DMS114 treated with DMSO at 0.1 percent for 48 hours (cell line): ENCODE data around the gene IL18.
"Not testable (repeated sequence)": the region's sequence is repeated elsewhere in the genome, so short reads cannot be mapped to it uniquely, and the experiment has no call there.

ENCODE experiments used
- DNase-seq: peaks from one replicate; lab custom pipeline; 2025; ENCODE audit not compliant: unreplicated experiment; lab: John Stamatoyannopoulos, UW

IL18 gene

DNA sequence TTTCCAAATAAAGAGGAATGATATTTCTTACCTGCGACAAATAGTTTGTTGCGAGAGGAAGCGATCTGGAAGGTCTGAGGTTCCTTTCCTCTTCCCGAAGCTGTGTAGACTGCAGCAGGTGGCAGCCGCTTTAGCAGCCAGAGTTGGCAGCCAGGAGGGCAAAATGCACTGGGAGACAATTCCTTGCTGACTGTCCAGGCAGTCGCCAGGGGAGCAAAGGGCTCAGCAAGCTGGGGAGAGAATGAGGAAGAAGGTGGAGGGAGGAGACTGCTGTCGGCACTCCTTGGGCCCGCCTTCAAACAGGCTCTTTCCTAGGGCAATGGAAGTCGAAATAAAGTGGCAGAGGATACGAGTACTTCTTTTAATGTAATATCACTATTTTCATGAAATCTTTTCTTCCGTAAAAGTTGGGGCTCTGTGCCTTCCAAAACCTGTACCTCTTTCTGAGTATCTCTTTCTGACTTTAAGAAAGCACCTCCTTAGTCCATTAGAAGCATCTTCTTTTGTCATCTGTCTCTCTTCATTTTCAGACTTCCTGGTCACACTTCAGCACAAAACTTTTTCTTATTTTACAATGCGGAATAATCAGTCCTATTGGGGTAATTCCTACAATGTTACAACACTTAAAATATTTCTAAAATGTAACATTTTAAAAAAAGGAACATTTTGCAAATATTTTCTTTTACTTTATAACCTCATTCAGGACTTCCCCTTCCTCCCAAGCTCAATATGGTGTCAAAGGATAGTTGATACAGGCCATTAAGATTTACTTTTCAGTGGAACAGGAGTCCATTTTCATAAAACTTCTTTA, at the start of gene IL18:
Gene IL18 (minus strand): TSS at position 220 of the 811 bp plus-strand sequence. CDS start 9,041 bp downstream, outside the sequence.
- no peak for DNase-seq

- DNase-seq = no peak
These were observed 48.8 kb upstream of the IL18 start for GRCh38 chr11:112212710-112213109.

DNA sequence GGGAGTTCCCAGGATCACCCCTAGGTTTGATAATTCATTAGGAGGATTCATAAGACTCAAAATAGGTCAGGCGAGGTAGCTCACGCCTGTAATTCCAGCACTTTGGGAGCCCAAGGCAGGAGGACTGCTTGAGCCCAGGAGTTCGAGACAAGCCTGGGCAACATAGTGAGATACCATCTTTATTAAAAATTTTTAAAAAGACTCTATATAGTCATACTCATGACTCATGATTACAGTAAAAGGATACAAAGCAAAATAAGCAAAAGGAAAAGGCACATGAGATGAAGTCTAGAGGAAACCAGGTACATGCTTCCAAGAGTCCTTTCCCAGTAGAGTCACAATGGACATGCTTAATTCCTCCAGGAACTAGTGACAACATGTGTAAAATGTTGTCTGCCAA, 48.4 kb upstream of the IL18 start:
- no peak for DNase-seq

DNA sequence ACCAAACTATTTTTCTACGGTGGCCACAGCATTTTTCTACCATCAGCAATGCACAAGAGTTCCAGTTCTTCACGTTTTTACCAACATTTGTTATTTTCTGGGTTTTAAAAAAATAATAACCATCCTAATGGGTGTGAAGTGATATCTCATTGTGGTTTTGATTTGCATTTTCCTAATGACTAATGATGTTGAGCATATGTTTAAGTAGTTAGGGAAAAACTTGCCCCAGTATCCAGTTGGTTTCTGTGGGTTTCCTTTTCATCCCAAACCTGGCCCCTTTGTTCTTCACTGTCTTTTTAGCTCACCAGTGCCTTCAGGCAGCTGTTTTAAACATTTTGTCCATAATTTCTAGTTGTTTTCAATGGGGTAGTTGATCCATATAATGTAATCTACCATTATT, 47.6 kb upstream of the IL18 start:
- no peak for DNase-seq

DNA sequence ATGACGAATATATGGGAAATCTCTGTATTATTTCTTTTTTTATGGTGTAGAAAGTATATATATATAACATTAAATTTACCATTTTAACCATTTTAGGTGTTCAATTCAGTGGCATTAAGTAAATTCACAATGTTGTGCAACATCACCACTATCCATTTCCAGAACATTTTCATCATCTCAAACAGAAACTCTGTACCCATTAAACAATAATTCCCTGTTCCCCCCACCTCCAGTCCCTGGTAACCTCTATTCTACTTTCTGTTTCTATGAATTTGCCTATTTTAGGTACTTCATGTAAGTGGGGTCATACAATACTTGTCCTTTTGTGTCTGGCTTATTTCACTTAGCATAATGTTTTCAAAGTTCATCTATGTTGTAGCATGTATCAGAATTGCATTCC, 47.0 kb upstream of the IL18 start:
- DNase-seq = no peak

DNA sequence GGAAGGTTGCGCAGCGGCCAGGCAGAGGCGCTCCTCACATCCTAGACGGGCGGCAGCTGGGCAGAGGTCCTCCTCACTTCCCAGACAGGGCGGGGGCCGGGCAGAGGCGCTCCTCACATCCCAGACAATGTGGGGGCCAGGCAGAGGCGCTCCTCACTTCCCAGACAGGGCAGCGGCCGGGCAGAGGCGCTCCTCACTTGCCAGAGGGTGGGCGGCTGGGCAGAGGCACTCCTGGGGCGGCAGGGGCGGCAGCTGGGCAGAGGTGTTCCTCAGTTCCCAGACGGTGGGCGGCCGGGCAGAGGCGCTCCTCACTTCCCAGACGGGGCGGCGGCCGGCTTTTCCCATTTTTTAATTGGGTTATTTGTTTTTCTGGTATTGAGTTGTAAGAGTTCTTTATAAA, 42.2 kb upstream of the IL18 start:
- DNase-seq = no peak

DNA sequence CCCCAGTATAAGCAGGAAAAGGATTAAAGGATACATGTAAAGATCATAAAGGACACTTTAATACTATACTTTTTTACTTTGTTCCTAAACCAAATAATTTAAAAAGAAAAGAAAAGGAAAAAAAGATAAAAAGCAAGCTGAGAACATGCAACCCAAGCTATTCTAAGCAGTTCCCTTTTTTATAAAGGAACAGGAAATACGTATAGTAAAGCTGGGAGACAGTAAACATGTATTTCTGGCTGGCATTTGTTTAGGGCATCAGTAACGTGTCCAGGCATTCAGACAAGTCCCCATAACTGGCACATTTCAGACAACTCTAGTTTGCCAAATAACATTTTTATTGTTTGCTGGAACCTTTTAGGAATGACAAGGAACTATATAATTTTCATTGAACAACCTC, 36.4 kb upstream of the IL18 start:
- DNase-seq = no peak

GRCh38 chr11:112199101-112199500, 35.2 kb upstream of the IL18 start:
- not testable (repeated sequence) for DNase-seq

- no peak for DNase-seq
These were observed 32.7 kb upstream of the IL18 start for GRCh38 chr11:112196519-112197087.

DNA sequence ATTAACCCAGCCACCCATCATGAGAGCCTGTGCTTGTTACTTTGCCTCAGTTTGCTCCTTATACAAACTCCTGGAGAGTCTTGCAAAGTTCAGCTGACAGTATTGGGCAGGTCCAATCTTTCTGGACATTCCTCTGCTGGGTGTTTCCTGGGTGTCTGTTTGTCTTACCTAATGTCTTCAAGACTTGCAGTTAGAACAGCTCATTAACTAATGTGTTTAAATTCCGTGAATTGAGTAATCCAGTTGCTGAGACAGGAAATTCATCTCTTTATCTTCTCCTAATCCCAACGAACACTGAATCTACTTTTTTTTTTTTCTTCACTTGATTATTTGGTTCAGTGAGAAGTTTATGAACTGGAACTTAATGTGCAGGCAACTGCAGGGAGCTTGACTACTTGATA, 32.1 kb upstream of the IL18 start:
- no peak for DNase-seq

- not testable (repeated sequence) for DNase-seq
These were observed 31.2 kb upstream of the IL18 start for GRCh38 chr11:112195113-112195512.

- DNase-seq = no peak
These were observed 22.4 kb upstream of the IL18 start for GRCh38 chr11:112186304-112186703.

- no peak for DNase-seq
These were observed 22.0 kb upstream of the IL18 start for GRCh38 chr11:112185883-112186282.

GRCh38 chr11:112182867-112183266, 19.0 kb upstream of the IL18 start:
- DNase-seq = no peak

- no peak for DNase-seq
These were observed 15.7 kb upstream of the IL18 start for GRCh38 chr11:112179601-112180000.

GRCh38 chr11:112178936-112179335, 15.0 kb upstream of the IL18 start:
- no peak for DNase-seq

DNA sequence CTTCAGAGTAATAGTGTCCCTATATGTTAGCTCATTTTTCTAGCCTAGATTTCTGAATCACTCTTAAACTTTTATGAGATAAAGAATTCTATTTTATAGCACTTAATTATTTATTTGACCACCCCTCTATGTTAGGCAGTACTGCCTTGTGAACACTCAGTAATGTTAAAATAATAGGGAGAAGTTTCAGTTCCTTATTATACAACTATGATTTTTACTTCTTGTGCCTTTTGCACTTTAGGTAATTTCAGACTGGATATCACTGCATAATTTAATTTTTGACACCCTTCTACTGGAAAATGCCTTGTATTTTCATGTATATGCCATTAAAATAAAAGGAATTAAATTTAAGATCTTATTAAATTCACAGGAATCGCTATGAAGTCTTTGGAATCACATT, 14.5 kb upstream of the IL18 start:
- DNase-seq = no peak

- no peak for DNase-seq
These were observed 13.7 kb upstream of the IL18 start for GRCh38 chr11:112177589-112177988.

DNA sequence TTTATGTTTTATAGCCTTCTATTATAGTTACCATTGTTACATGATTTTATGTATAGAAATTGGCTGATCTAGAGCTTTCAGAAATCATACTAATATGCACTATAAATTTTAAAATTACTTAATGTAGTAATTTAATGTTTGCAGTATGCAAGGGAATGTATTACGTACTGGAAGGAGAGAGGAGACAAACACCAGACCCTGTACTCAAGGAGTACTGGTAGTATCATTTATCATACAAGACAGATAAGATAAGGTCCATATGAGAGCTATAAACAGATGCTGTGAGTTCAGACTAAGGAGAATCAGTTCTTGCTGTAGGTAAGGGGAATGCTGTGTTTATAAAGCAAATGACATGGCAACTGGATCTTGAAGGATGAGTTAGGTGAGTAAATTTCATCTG, 12.2 kb upstream of the IL18 start:
- no peak for DNase-seq

- no peak for DNase-seq
These were observed 11.7 kb upstream of the IL18 start for GRCh38 chr11:112175599-112175952.

GRCh38 chr11:112174789-112175598, 11.1 kb upstream of the IL18 start, which contains the start of gene BCO2:
Gene BCO2 (plus strand): TSS chr11:112175512. CDS start chr11:112175602, 90 bp downstream.
- peak; percentile 6 for DNase-seq

DNA sequence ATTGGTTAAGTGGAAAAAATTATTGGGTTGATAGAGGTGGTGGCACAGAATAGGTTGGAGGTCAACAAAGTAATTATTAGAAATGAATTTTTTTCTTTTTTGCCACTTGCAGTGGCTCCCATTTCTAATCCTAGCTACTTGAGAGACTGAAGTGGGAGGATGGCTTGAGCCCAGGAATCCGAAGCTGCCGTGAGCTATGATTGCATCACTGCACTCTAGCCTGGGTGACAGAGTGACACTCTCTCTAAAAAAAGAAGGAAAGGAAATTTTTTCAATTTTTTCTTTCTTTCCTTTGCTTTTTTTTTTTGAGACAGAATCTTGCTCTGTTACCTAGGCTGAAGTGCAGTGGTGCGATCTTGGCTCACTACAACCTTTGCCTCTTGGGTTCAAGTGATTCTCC, 9.3 kb upstream of the IL18 start:
- DNase-seq = no peak
